Inferior parietal cortex (tissue), 1 donor: ENCODE data around the gene MRM3.
A peak's percentile ranks its signal among the peaks of the same experiment; 100 is the strongest.
"Not testable (repeated sequence)": the region's sequence is repeated elsewhere in the genome, so short reads cannot be mapped to it uniquely, and the experiment has no call there.

Experiments used
- DNase-seq: peaks from one replicate; pipeline ENCODE4 v3.0.0-alpha.2; 2016; ENCODE audit errors: extremely low spot score

MRM3 gene

GRCh38 chr17:755319-755961, 26.7 kb upstream of the MRM3 start:
- not testable (repeated sequence) for DNase-seq

GRCh38 chr17:756010-756567, 26.1 kb upstream of the MRM3 start:
- DNase-seq = not testable (repeated sequence)

DNA sequence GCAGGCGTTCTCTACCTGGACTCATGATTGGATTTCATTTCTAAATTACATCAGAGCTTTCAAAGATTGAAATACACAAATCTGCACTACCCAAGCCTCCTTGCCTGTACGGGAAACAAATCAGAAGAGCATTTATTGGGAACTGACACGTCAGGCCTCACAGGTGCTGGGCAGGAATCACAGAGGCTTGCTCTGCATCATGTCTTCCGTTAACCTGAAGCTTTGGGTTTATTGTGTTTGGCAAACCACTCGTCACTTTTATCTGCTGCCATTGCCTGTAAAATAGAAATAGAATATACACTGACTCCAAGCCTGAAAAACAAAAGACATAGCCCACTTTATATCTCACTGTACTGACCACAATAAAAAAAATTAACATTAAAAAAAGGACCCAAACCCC, 22.2 kb upstream of the MRM3 start:
- DNase-seq = no peak

DNA sequence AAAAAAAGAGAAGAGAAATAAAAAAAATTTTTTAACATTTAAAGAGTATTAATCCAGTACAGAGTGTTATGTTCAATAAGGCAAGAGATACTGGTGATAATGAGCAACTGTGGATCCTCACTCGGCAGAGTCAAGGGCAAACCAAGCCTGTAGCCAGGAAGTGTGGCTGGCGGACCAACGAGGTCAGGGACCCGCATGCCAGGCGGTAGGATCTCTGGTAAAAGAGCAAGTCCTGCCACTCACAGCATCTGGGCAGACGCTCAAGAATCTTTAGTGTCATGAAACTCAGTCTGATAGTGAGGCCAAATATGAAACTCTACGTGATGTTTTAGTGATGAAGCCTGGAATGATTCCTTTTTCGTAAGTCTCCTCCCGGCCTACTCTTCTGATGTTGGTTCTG, 21.8 kb upstream of the MRM3 start:
- DNase-seq = no peak

DNA sequence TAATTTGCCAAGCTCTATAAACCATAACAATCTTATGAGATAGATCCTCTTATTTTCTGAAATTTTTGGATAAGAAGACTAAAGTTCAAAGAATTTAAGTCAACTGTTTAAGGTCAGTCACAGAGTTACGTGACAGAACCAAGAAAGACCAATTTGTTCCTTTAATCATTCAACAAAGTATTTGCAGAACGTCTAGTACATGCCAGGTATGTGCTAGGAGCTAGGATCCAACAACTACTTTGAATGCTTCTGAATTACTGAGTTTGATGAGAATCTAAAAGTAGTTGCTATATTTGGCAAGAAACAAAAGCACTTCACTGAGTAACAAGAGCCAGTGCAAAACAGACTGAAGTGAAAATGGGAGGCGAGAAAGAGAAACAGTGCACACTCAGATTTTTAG, 15.1 kb upstream of the MRM3 start:
- DNase-seq = no peak

DNA sequence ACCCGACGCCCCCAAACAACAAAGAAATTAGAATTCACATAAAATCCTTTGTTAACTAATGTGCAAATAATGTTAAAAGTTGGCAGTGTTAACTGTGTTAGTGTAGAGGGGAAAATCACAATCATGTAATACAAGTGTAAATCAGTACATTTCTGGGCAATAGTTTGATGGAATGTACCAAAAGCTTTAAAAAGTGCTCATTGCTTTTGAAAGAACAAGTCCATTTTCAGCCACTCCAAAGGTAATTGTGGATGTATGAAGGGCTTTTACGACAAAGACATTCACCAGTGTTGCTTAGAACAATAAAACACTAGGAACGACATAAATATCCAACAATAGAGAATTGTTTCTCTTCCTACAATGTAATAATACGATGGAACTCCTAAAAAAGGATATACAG, 9.1 kb upstream of the MRM3 start:
- no peak for DNase-seq

- DNase-seq = no peak
Measured at GRCh38 chr17:773467-774312, 8.5 kb upstream of the MRM3 start.

- DNase-seq = no peak
Measured at GRCh38 chr17:774313-774584, 7.9 kb upstream of the MRM3 start.

- DNase-seq = no peak
Measured at GRCh38 chr17:778096-778495, 4.1 kb upstream of the MRM3 start.

- DNase-seq = no peak
Measured at GRCh38 chr17:784143-784542, 2.0 kb downstream of the MRM3 start.

GRCh38 chr17:785901-786300, 3.7 kb downstream of the MRM3 start:
- DNase-seq = not testable (repeated sequence)

GRCh38 chr17:787641-788221, 5.6 kb downstream of the MRM3 start:
- no peak for DNase-seq

GRCh38 chr17:788551-788950, 6.4 kb downstream of the MRM3 start:
- DNase-seq = no peak

DNA sequence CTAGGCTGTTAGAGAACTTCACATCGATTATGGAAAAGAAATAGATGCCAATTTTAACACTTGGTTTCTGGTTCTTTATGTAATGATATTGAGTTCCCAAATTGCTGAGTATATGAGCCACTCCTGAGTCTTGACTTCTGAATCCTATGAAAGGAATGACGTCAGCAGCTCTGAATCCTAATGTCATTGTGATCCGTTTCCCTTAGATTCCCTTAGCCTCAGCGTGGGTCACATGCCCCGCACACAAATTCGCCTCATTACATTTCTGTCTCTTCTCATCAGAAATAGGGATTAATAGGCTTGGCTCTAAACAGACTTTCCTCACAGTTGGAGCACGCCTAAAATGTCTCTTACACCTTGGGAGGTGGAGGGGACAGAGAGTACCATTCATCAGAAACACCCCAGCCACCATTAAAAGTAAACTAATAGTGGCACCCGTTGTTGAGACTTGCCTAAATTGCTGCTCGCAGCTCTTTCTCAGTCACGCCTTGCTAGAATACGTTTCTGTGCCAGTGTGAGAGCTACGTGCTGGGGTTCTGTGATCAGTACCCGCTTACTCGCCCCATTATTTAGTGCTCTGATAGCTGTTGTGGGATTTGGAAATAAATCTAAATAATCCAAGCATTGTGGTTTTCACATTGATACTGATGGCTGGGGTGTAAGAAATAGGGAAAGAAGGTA, 7.1 kb downstream of the MRM3 start:
- no peak for DNase-seq

GRCh38 chr17:789931-790873, 8.0 kb downstream of the MRM3 start:
- not testable (repeated sequence) for DNase-seq

- DNase-seq = not testable (repeated sequence)
Measured at GRCh38 chr17:790874-791247, 8.7 kb downstream of the MRM3 start.

- DNase-seq = no peak
Measured at GRCh38 chr17:791829-792228, 9.7 kb downstream of the MRM3 start.

DNA sequence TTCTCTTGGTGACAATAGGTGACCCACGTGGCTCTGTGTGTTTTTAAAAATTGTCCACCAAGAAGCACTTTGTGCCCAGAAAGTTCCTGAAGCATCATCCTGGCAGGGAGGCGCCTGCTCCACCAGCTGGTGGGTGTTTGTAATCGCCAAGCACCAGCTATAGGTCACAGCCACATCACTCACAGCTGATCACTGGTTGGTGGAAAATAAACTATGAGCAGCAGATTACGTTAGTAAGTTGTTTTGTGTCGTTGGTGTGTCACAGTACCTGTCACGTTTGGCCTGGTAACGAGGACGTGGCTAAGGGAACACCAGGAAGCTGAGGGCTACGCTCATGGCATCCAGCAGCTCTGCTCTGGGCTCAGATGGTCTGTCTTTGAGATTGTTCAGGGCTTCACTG, 10.1 kb downstream of the MRM3 start:
- DNase-seq = no peak

DNA sequence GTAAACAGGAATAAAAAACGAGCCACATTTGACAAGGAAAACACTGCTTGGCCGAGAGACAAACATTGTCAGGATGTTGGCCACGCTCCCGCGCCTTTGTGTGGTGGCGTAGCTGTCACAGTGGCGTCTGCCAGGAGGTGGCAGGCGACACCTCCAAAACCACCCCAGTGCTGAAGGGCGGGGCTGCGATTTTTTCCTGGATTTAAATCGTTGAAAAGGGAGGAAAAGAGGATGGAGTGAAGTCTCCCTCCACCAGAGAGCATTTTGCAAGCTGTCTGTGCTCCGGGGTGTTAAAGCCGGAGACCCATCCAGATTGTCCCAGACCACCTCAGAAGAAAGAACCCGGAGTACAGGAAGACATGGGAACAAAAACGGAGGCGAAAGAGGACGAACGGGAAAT, 12.7 kb downstream of the MRM3 start:
- peak; percentile 87 for DNase-seq

- no peak for DNase-seq
Measured at GRCh38 chr17:795276-795675, 13.1 kb downstream of the MRM3 start.

GRCh38 chr17:795721-796120, 13.6 kb downstream of the MRM3 start:
- DNase-seq = no peak
